SK-N-SH treated with all-trans-retinoic acid at 6 μM for 48 hours (cell line): ENCODE results near the gene LMNTD2.

Source experiments
- ATAC-seq: fragments of 200-7000 bp; cut with Tn5 transposase; 3 replicates; pipeline ENCODE4 v1.9.1; 2020; ENCODE audit warnings: mild to moderate bottlenecking, moderate library complexity
- ARNTL ChIP-seq: fragments of 450-650 bp; formaldehyde crosslinking; IDR thresholded peaks from 2 replicates; pipeline ENCODE4 v1.5.0; 2020; ENCODE audit warnings: low read depth, mild to moderate bottlenecking, moderate library complexity, borderline replicate concordance
- BACH2 ChIP-seq: fragments of 250-450 bp; sonication (Bioruptor Pico); IDR thresholded peaks from 2 replicates; pipeline ENCODE4 v1.9.0; 2021; ENCODE audit warnings: mild to moderate bottlenecking, borderline replicate concordance
- CSDC2 ChIP-seq: fragments of 250-450 bp; sonication (Bioruptor Pico); IDR thresholded peaks from 2 replicates; pipeline ENCODE4 v1.5.0; 2020; ENCODE audit warnings: mild to moderate bottlenecking, moderate library complexity
- ESRRG ChIP-seq: fragments of 250-450 bp; sonication (Bioruptor Pico); IDR thresholded peaks from 2 replicates; pipeline ENCODE4 v1.6.1; 2021; ENCODE audit warnings: mild to moderate bottlenecking
- GLIS3 ChIP-seq: fragments of 250-450 bp; sonication (Bioruptor Pico); IDR thresholded peaks from 2 replicates; pipeline ENCODE4 v1.5.0; 2020; ENCODE audit warnings: mild to moderate bottlenecking, moderate library complexity
- ISL1 ChIP-seq: fragments of 250-450 bp; sonication (Bioruptor Pico); IDR thresholded peaks from 2 replicates; pipeline ENCODE4 v2.1.2; 2022; ENCODE audit warnings: mild to moderate bottlenecking, moderate library complexity
- OSR1 ChIP-seq: fragments of 250-450 bp; sonication (Bioruptor Pico); IDR thresholded peaks from 2 replicates; pipeline ENCODE4 v1.8.0; 2022; ENCODE audit warnings: moderate library complexity, mild to moderate bottlenecking, inconsistent platforms
- PATZ1 ChIP-seq: fragments of 250-450 bp; sonication (Bioruptor Pico); IDR thresholded peaks from 2 replicates; pipeline ENCODE4 v1.8.0; 2020; ENCODE audit warnings: mild to moderate bottlenecking, moderate library complexity, borderline replicate concordance
- PPARA ChIP-seq: fragments of 250-450 bp; sonication (Bioruptor Pico); IDR thresholded peaks from 2 replicates; pipeline ENCODE4 v1.5.0; 2020; ENCODE audit warnings: mild to moderate bottlenecking, borderline replicate concordance
- RARB ChIP-seq: fragments of 250-450 bp; sonication (Bioruptor Pico); IDR thresholded peaks from 2 replicates; pipeline ENCODE4 v1.8.0; 2021; ENCODE audit warnings: mild to moderate bottlenecking, moderate library complexity
- SNAI2 ChIP-seq: fragments of 250-450 bp; sonication (Bioruptor Pico); IDR thresholded peaks from 2 replicates; pipeline ENCODE4 v1.5.0; 2020; ENCODE audit warnings: mild to moderate bottlenecking, moderate library complexity
- TCF4 ChIP-seq: fragments of 250-450 bp; sonication (Bioruptor Pico); IDR thresholded peaks from 2 replicates; pipeline ENCODE4 v1.8.0; 2021; ENCODE audit warnings: mild to moderate bottlenecking, moderate library complexity, borderline replicate concordance
- TOX ChIP-seq: fragments of 250-450 bp; sonication (Bioruptor Pico); IDR thresholded peaks from 2 replicates; pipeline ENCODE4 v1.8.0; 2021; ENCODE audit warnings: mild to moderate bottlenecking, moderate library complexity, borderline replicate concordance
- ZC3H10 ChIP-seq: fragments of 250-450 bp; sonication (Bioruptor Pico); IDR thresholded peaks from 2 replicates; pipeline ENCODE4 v1.5.1; 2021; ENCODE audit warnings: mild to moderate bottlenecking, moderate library complexity
- ZFP3 ChIP-seq: fragments of 250-450 bp; sonication (Bioruptor Pico); IDR thresholded peaks from 2 replicates; pipeline ENCODE4 v1.5.0; 2020; ENCODE audit warnings: mild to moderate bottlenecking, moderate library complexity
- ZFP30 ChIP-seq: fragments of 450-650 bp; formaldehyde crosslinking; IDR thresholded peaks from 2 replicates; pipeline ENCODE4 v1.5.0; 2022; ENCODE audit warnings: mild to moderate bottlenecking, moderate library complexity
- ZNF70 ChIP-seq: fragments of 450-650 bp; formaldehyde crosslinking; IDR thresholded peaks from 2 replicates; pipeline ENCODE4 v1.5.0; 2020; ENCODE audit warnings: mild to moderate bottlenecking, moderate library complexity
- ZNF8 ChIP-seq: fragments of 450-650 bp; formaldehyde crosslinking; IDR thresholded peaks from 2 replicates; pipeline ENCODE4 v1.5.0; 2020; ENCODE audit warnings: mild to moderate bottlenecking, moderate library complexity
- TF ChIP-seq, protein P1 (sequence below): fragments of 250-450 bp; sonication (Bioruptor Pico); IDR thresholded peaks from 2 replicates; pipeline ENCODE4 v1.5.1; 2020; ENCODE audit warnings: low read depth, mild to moderate bottlenecking, moderate library complexity
- TF ChIP-seq, protein P2 (sequence below): fragments of 250-450 bp; sonication (Bioruptor Pico); IDR thresholded peaks from 2 replicates; pipeline ENCODE4 v1.5.0; 2020; ENCODE audit warnings: mild to moderate bottlenecking, moderate library complexity
- TF ChIP-seq, protein P3 (sequence below): fragments of 250-450 bp; sonication (Bioruptor Pico); IDR thresholded peaks from 2 replicates; pipeline ENCODE4 v1.8.0; 2021; ENCODE audit warnings: low read depth, mild to moderate bottlenecking, moderate library complexity, borderline replicate concordance
- TF ChIP-seq, protein P4 (sequence below): fragments of 250-450 bp; sonication (Bioruptor Pico); IDR thresholded peaks from 2 replicates; pipeline ENCODE4 v1.5.1; 2021; ENCODE audit warnings: mild to moderate bottlenecking, moderate library complexity

Gene LMNTD2

GRCh38 chr11:538431-539051 is 22.0 kb downstream of the LMNTD2 start:
- TF ChIP-seq TOX (CRISPR knock-in tag) (no peak), ZNF8 (CRISPR knock-in tag) (no peak), RARB (CRISPR knock-in tag) (no peak), ZC3H10 (CRISPR knock-in tag) (no peak), ZFP30 (CRISPR knock-in tag) (no peak), ISL1 (no peak), PPARA (CRISPR knock-in tag) (no peak), SNAI2 (CRISPR knock-in tag) (no peak), ESRRG (CRISPR knock-in tag) (no peak), ARNTL (CRISPR knock-in tag) (no peak), TCF4 (CRISPR knock-in tag) (no peak), CSDC2 (no peak)
- TF ChIP-seq, protein P1, sequence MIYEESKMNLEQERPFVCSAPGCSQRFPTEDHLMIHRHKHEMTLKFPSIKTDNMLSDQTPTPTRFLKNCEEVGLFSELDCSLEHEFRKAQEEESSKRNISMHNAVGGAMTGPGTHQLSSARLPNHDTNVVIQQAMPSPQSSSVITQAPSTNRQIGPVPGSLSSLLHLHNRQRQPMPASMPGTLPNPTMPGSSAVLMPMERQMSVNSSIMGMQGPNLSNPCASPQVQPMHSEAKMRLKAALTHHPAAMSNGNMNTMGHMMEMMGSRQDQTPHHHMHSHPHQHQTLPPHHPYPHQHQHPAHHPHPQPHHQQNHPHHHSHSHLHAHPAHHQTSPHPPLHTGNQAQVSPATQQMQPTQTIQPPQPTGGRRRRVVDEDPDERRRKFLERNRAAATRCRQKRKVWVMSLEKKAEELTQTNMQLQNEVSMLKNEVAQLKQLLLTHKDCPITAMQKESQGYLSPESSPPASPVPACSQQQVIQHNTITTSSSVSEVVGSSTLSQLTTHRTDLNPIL (CRISPR knock-in tag): no peak
- TF ChIP-seq, protein P2, sequence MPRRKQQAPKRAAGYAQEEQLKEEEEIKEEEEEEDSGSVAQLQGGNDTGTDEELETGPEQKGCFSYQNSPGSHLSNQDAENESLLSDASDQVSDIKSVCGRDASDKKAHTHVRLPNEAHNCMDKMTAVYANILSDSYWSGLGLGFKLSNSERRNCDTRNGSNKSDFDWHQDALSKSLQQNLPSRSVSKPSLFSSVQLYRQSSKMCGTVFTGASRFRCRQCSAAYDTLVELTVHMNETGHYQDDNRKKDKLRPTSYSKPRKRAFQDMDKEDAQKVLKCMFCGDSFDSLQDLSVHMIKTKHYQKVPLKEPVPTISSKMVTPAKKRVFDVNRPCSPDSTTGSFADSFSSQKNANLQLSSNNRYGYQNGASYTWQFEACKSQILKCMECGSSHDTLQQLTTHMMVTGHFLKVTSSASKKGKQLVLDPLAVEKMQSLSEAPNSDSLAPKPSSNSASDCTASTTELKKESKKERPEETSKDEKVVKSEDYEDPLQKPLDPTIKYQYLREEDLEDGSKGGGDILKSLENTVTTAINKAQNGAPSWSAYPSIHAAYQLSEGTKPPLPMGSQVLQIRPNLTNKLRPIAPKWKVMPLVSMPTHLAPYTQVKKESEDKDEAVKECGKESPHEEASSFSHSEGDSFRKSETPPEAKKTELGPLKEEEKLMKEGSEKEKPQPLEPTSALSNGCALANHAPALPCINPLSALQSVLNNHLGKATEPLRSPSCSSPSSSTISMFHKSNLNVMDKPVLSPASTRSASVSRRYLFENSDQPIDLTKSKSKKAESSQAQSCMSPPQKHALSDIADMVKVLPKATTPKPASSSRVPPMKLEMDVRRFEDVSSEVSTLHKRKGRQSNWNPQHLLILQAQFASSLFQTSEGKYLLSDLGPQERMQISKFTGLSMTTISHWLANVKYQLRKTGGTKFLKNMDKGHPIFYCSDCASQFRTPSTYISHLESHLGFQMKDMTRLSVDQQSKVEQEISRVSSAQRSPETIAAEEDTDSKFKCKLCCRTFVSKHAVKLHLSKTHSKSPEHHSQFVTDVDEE (CRISPR knock-in tag): no peak
- TF ChIP-seq, all 23 proteins: peak for 0
- no peak for ATAC-seq

- no peak for ATAC-seq
- TF ChIP-seq, protein P3, sequence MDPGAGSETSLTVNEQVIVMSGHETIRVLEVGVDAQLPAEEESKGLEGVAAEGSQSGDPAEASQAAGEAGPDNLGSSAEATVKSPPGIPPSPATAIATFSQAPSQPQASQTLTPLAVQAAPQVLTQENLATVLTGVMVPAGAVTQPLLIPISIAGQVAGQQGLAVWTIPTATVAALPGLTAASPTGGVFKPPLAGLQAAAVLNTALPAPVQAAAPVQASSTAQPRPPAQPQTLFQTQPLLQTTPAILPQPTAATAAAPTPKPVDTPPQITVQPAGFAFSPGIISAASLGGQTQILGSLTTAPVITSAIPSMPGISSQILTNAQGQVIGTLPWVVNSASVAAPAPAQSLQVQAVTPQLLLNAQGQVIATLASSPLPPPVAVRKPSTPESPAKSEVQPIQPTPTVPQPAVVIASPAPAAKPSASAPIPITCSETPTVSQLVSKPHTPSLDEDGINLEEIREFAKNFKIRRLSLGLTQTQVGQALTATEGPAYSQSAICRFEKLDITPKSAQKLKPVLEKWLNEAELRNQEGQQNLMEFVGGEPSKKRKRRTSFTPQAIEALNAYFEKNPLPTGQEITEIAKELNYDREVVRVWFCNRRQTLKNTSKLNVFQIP: no peak
- TF ChIP-seq ZNF70 (CRISPR knock-in tag) (no peak), BACH2 (no peak), TOX (CRISPR knock-in tag) (no peak), ESRRG (CRISPR knock-in tag) (no peak), ZFP30 (CRISPR knock-in tag) (no peak), PATZ1 (no peak), CSDC2 (no peak), OSR1 (CRISPR knock-in tag) (no peak), TCF4 (CRISPR knock-in tag) (no peak), PPARA (CRISPR knock-in tag) (no peak), GLIS3 (CRISPR knock-in tag) (no peak), ZFP3 (CRISPR knock-in tag) (no peak), ARNTL (CRISPR knock-in tag) (no peak), ZNF8 (CRISPR knock-in tag) (no peak), RARB (CRISPR knock-in tag) (no peak)
- TF ChIP-seq, protein P4, sequence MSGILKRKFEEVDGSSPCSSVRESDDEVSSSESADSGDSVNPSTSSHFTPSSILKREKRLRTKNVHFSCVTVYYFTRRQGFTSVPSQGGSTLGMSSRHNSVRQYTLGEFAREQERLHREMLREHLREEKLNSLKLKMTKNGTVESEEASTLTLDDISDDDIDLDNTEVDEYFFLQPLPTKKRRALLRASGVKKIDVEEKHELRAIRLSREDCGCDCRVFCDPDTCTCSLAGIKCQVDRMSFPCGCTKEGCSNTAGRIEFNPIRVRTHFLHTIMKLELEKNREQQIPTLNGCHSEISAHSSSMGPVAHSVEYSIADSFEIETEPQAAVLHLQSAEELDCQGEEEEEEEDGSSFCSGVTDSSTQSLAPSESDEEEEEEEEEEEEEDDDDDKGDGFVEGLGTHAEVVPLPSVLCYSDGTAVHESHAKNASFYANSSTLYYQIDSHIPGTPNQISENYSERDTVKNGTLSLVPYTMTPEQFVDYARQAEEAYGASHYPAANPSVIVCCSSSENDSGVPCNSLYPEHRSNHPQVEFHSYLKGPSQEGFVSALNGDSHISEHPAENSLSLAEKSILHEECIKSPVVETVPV (CRISPR knock-in tag): no peak
- TF ChIP-seq, protein P2 (CRISPR knock-in tag): no peak
- TF ChIP-seq, protein P1 (CRISPR knock-in tag): no peak
These were observed 22.7 kb downstream of the LMNTD2 start for GRCh38 chr11:537622-538430.
